Measurements from ENCODE around the gene SGPP1. TPM values are rescaled to one million over a fixed set of nuclear protein-coding genes. Genes with fewer than 3 reads are reported as not detected.

The SGPP1 gene
- total and polyA plus RNA-seq, 2 of the 8 experiments (the other 6 are each of a cell fraction or from before 2014, with no cell fraction given) = 5.7 to 8.1 TPM

DNA sequence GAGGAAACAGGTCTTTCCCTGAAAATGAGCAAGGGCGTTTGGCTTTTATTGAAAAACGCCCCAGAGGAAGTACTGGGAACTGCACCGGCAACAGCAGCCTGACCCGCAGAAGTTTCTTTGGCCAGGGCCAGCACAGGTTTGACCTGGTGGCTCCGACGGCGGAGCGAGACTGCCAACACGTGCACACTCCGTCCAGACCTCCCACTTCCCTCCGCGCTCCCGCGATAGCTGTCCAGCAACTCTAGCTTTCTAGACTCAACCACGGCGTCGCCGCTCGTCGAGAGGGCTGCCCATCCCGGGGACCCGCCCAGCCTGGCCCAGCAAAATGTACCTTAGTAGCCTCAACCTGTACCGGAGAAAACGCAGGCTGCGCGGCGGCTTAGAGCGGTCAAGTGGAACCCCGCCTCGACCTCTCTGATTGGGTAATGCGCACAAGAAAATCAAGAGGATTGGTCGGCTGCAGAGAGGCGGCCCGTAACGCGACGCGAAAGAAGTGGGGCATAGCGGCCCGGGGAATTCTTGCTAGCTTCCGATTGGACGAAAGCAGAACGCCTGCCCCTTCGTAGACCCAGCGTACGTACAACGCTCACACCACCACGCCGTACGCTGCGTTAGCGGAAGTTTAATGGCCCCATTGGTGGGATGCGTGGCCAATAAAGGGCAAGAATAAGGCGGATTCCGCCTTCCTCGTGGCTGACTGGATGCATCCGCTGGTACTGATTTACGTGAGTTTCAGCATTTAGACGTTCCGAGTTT is 86.2 kb downstream of the SGPP1 start, which contains the start of gene WDR89 (continued):
- no peak for TF ChIP-seq BACH1 (IDR thresholded peaks at IDR 0.05; ENCODE audit: low read length)
- TF ChIP-seq TAF1 (IDR thresholded peaks at IDR 0.05; ENCODE audit: low read depth, low read length) = peak; percentile 98
